DMS114 treated with DMSO at 0.1 percent for 48 hours (cell line): ENCODE results near the gene APLP2.
"Not testable (repeated sequence)": the region's sequence is repeated elsewhere in the genome, so short reads cannot be mapped to it uniquely, and the experiment has no call there.

ENCODE experiments used
- DNase-seq: peaks from one replicate; lab custom pipeline; 2025; ENCODE audit not compliant: unreplicated experiment; lab: John Stamatoyannopoulos, UW

The APLP2 gene

GRCh38 chr11:130167146-130167545 is 97.5 kb downstream of the APLP2 start:
- no peak for DNase-seq

GRCh38 chr11:130168105-130168504 is 98.4 kb downstream of the APLP2 start:
- DNase-seq, result no peak

GRCh38 chr11:130170345-130170744 is 100.7 kb downstream of the APLP2 start:
- DNase-seq, result no peak

GRCh38 chr11:130171534-130171933 is 101.8 kb downstream of the APLP2 start:
- no peak for DNase-seq

- not testable (repeated sequence) for DNase-seq
Measured at GRCh38 chr11:130172001-130172400, 102.3 kb downstream of the APLP2 start.

GRCh38 chr11:130174642-130175041 is 104.9 kb downstream of the APLP2 start:
- no peak for DNase-seq

- DNase-seq, result no peak
Measured at GRCh38 chr11:130175898-130176297, 106.2 kb downstream of the APLP2 start.

GRCh38 chr11:130177782-130178181 is 108.1 kb downstream of the APLP2 start:
- no peak for DNase-seq

- no peak for DNase-seq
Measured at GRCh38 chr11:130178441-130179339, 109.0 kb downstream of the APLP2 start.

- DNase-seq, result no peak
Measured at GRCh38 chr11:130179396-130180306, 110.0 kb downstream of the APLP2 start.

- no peak for DNase-seq
Measured at GRCh38 chr11:130180491-130180890, 110.8 kb downstream of the APLP2 start.

GRCh38 chr11:130180896-130181294 is 111.2 kb downstream of the APLP2 start:
- DNase-seq, result no peak

GRCh38 chr11:130181295-130182272 is 111.9 kb downstream of the APLP2 start:
- DNase-seq, result no peak

GRCh38 chr11:130183878-130184610 is 114.3 kb downstream of the APLP2 start:
- no peak for DNase-seq

GRCh38 chr11:130187096-130187495 is 117.4 kb downstream of the APLP2 start:
- DNase-seq, result no peak

GRCh38 chr11:130188047-130188446 is 118.4 kb downstream of the APLP2 start:
- no peak for DNase-seq

- DNase-seq, result no peak
Measured at GRCh38 chr11:130188585-130189347, 119.1 kb downstream of the APLP2 start.

- DNase-seq, result no peak
Measured at GRCh38 chr11:130189492-130190210, 120.0 kb downstream of the APLP2 start.
